Vagina (tissue), 2 donors: Measurements from ENCODE around the gene SLC26A9. TPM values are rescaled to one million over a fixed set of nuclear protein-coding genes. Genes with fewer than 3 reads are reported as not detected.

Experiments
- DNase-seq, 2 donors: peaks; one replicate each; pipeline ENCODE4 v3.0.0-alpha.2; 2017; ENCODE audit errors: extremely low spot score in 2 of 2
- H3K27ac ChIP-seq: fragments of 200-600 bp; sonication (generic); one replicate; pipeline ENCODE4 v1.5.1; 2019
- H3K27me3 ChIP-seq: fragments of 200-600 bp; sonication (generic); one replicate; pipeline ENCODE4 v1.5.1; 2019
- H3K36me3 ChIP-seq, 2 donors: fragments of 200-600 bp; sonication (generic); one replicate each; pipeline ENCODE4 v1.5.1; 2017 to 2019
- H3K4me1 ChIP-seq: fragments of 200-600 bp; sonication (generic); one replicate; pipeline ENCODE4 v1.5.1; 2019
- H3K4me3 ChIP-seq, 2 donors: fragments of 200-600 bp; sonication (generic); 1 replicate in 1 of 2; 2 replicates in 1 of 2; pipeline ENCODE4 v1.5.1; 2016 to 2019
- H3K9me3 ChIP-seq: fragments of 200-600 bp; sonication (generic); one replicate; pipeline ENCODE4 v1.5.1; 2019
- CTCF ChIP-seq, 3 experiments: fragments of 450-650 bp in 2 of 3; fragments of 200-600 bp in 1 of 3; sonication (generic) in 1 of 3; IDR thresholded peaks; one replicate each; pipeline ENCODE4 v1.5.1; 2017 to 2019; ENCODE audit warnings: antibody characterized with exemption in 3 of 3, mild to moderate bottlenecking in 2 of 3, moderate library complexity in 2 of 3
- POLR2A ChIP-seq, 2 donors: fragments of 450-650 bp; IDR thresholded peaks; one replicate each; pipeline ENCODE4 v1.6.1; 2017; ENCODE audit warnings: antibody characterized with exemption in 2 of 2, mild to moderate bottlenecking in 2 of 2, moderate library complexity in 2 of 2
- POLR2AphosphoS5 ChIP-seq, 2 donors: sonication (generic); formaldehyde crosslinking; IDR thresholded peaks; one replicate each; pipeline ENCODE4 v1.9.0; 2017; ENCODE audit warnings: antibody characterized with exemption in 2 of 2, mild to moderate bottlenecking in 2 of 2, low read depth in 1 of 2; ENCODE audit not compliant: insufficient read depth in 1 of 2
- intact Hi-C: fragments of 100-400 bp; cut with DNase I; formaldehyde crosslinking; loops from one replicate; pipeline ENCODE4 v1.15.1; 2023
- total RNA-seq: library from RNA; depleted of rRNA; stranded (reverse); fragments of >200 nt; gene quantifications from one replicate; pipeline ENCODE4 v1.2.3, GENCODE V29; 2016

SLC26A9 gene
- total RNA-seq, 1 donor from 2014 or later: 0.74 TPM

- Histone ChIP-seq H3K36me3 (no peaks in the 10 kb centered on the region), H3K9me3 (no peaks in the 10 kb centered on the region), H3K4me1 (no peaks in the 10 kb centered on the region), H3K27me3 (no peaks in the 10 kb centered on the region), H3K27ac (no peak overlapping the region), H3K4me3 (no peak overlapping the region)
- intact Hi-C loops: no loop called here
- no peak for DNase-seq
- TF ChIP-seq POLR2AphosphoS5 (IDR thresholded peaks at IDR 0.05; ENCODE audit: insufficient read depth in 1 of 2, low read depth in 1 of 2): no peak
- TF ChIP-seq CTCF (IDR thresholded peaks at IDR 0.05): no peak
- no peak for TF ChIP-seq POLR2A (IDR thresholded peaks at IDR 0.05)
These were observed 9.3 kb downstream of the SLC26A9 start for GRCh38 chr1:205933671-205934618.

- no peaks in the 10 kb centered on the region for H3K27me3 ChIP-seq
- DNase-seq: no peak
- no peak overlapping the region for H3K27ac ChIP-seq
- no peaks in the 10 kb centered on the region for H3K9me3 ChIP-seq
- no peak for TF ChIP-seq CTCF (IDR thresholded peaks at IDR 0.05)
- TF ChIP-seq POLR2AphosphoS5 (IDR thresholded peaks at IDR 0.05; ENCODE audit: insufficient read depth in 1 of 2, low read depth in 1 of 2): no peak
- no peak for TF ChIP-seq POLR2A (IDR thresholded peaks at IDR 0.05)
- no peaks in the 10 kb centered on the region for H3K36me3 ChIP-seq
- intact Hi-C loops: no loop called here
- H3K4me1 ChIP-seq: no peaks in the 10 kb centered on the region
- H3K4me3 ChIP-seq: no peak overlapping the region
These were observed 10.5 kb downstream of the SLC26A9 start for GRCh38 chr1:205932776-205933175.

GRCh38 chr1:205930799-205931281 is 12.4 kb downstream of the SLC26A9 start:
- Histone ChIP-seq H3K9me3 (no peaks in the 10 kb centered on the region), H3K4me1 (no peaks in the 10 kb centered on the region), H3K27me3 (no peaks in the 10 kb centered on the region), H3K4me3 (no peak overlapping the region), H3K36me3 (no peaks in the 10 kb centered on the region), H3K27ac (no peak overlapping the region)
- intact Hi-C loops: no loop called here
- TF ChIP-seq CTCF (IDR thresholded peaks at IDR 0.05): no peak
- no peak for TF ChIP-seq POLR2AphosphoS5 (IDR thresholded peaks at IDR 0.05; ENCODE audit: insufficient read depth in 1 of 2, low read depth in 1 of 2)
- TF ChIP-seq POLR2A (IDR thresholded peaks at IDR 0.05): no peak
- DNase-seq: no peak

- Histone ChIP-seq H3K36me3 (no peaks in the 10 kb centered on the region), H3K27ac (no peak overlapping the region), H3K4me3 (no peak overlapping the region), H3K4me1 (no peaks in the 10 kb centered on the region), H3K9me3 (no peaks in the 10 kb centered on the region), H3K27me3 (no peaks in the 10 kb centered on the region)
- DNase-seq: no peak
- TF ChIP-seq POLR2A (IDR thresholded peaks at IDR 0.05) (no peak), POLR2AphosphoS5 (IDR thresholded peaks at IDR 0.05; ENCODE audit: insufficient read depth in 1 of 2, low read depth in 1 of 2) (no peak), CTCF (IDR thresholded peaks at IDR 0.05) (no peak)
- intact Hi-C loops: no loop called here
These were observed 13.1 kb downstream of the SLC26A9 start for GRCh38 chr1:205930195-205930577.
